ENCODE data around the gene KCNG2. TPM values are rescaled to one million over a fixed set of nuclear protein-coding genes. Genes with fewer than 3 reads are reported as not detected.

Gene KCNG2
- total and polyA plus RNA-seq, 2 of the 13 experiments (the other 11 are each of a cell fraction or from before 2014, with no cell fraction given) = not detected

DNA sequence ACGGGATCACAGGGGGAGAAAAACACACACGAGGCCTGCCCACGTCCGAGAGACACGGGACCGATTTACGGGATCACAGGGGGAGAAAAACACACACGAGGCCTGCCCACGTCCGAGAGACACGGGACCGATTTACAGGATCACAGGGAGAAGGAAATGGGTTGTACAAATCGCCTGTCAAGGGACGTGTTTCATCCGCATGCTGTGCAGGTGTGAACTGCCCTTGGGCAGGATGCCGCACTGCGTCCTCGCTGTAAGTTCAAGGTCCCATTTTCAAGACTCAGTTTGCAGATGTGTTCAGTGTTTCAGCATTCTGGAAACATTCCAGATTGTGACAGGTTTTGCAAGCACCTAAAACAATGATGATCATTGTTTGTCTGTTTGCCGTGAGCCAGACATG lies 2.3 kb upstream of the KCNG2 start (continued):
- no peak for TF ChIP-seq ZNF615 (CRISPR knock-in tag; IDR thresholded peaks at IDR 0.05; ENCODE audit: borderline replicate concordance)
- no peak for TF ChIP-seq SATB2 (CRISPR knock-in tag; IDR thresholded peaks at IDR 0.05)
- no peak for TF ChIP-seq ZNF232 (CRISPR knock-in tag; IDR thresholded peaks at IDR 0.05; ENCODE audit: borderline replicate concordance)
- TF ChIP-seq DPF2 (CRISPR knock-in tag; IDR thresholded peaks at IDR 0.05; ENCODE audit: borderline replicate concordance, low read depth) = no peak
- TF ChIP-seq, protein P1, sequence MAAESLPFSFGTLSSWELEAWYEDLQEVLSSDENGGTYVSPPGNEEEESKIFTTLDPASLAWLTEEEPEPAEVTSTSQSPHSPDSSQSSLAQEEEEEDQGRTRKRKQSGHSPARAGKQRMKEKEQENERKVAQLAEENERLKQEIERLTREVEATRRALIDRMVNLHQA (CRISPR knock-in tag; IDR thresholded peaks at IDR 0.05) = no peak
- no peak for TF ChIP-seq SETDB1 (CRISPR knock-in tag; IDR thresholded peaks at IDR 0.05; ENCODE audit: borderline replicate concordance)
- no peak for TF ChIP-seq MEIS2 (CRISPR knock-in tag; IDR thresholded peaks at IDR 0.05)
- TF ChIP-seq ZNF609 (CRISPR knock-in tag; IDR thresholded peaks at IDR 0.05; ENCODE audit: borderline replicate concordance) = no peak
- no peak for TF ChIP-seq TIGD3 (CRISPR knock-in tag; IDR thresholded peaks at IDR 0.05; ENCODE audit: borderline replicate concordance)
- TF ChIP-seq MTA1 (CRISPR knock-in tag; IDR thresholded peaks at IDR 0.05; ENCODE audit: borderline replicate concordance) = no peak
- peak; percentile 56 for TF ChIP-seq MED1 (CRISPR knock-in tag; IDR thresholded peaks at IDR 0.05)
- no peak for TF ChIP-seq MBD4 (IDR thresholded peaks at IDR 0.05; ENCODE audit: borderline replicate concordance, low read length)
- no peak for TF ChIP-seq HNF1A (IDR thresholded peaks at IDR 0.05; ENCODE audit: low read depth)
- peak; percentile 31; the same call in 1 of the 2 replicates for TF ChIP-seq HNF1A (CRISPR knock-in tag; IDR thresholded peaks at IDR 0.05; ENCODE audit: borderline replicate concordance)

Measured in HepG2 (cell line).